GM12878 (cell line): ENCODE results near the gene FKBP15. TPM values are rescaled to one million over a fixed set of nuclear protein-coding genes. Genes with fewer than 3 reads are reported as not detected.

ENCODE experiments used
- ATAC-seq: fragments of 200-7000 bp; cut with Tn5 transposase; 3 replicates; pipeline ENCODE4 v1.9.1; 2020; ENCODE audit warnings: mild to moderate bottlenecking, moderate library complexity
- BruUV-seq: library from RNA; stranded (reverse); fragments of 400-500 nt; replicated peaks from 2 replicates; lab custom pipeline; 2021; lab: Mats Ljungman, UMichigan
- CTCF ChIA-PET: fragments of 300-600 bp; sonication (Branson Sonifier 250); formaldehyde crosslinking; extraction: SDS; loops from one replicate; lab custom pipeline; 2021; ENCODE audit warnings: inconsistent platforms; lab: Yijun Ruan, JAX
- POLR2A ChIA-PET: fragments of 350-600 bp; formaldehyde crosslinking; extraction: SDS; loops from one replicate; lab custom pipeline; 2021; ENCODE audit warnings: inconsistent platforms; lab: Charles Lee
- RAD21 ChIA-PET: fragments of 300-600 bp; sonication (Branson Sonifier 250); formaldehyde crosslinking; loops from one replicate; lab custom pipeline; 2023; ENCODE audit warnings: antibody characterized with exemption; ENCODE audit not compliant: unreplicated experiment; lab: Charles Lee
- SMC1A ChIA-PET: fragments of 300-600 bp; sonication (Branson Sonifier 250); formaldehyde crosslinking; loops from one replicate; lab custom pipeline; 2023; ENCODE audit not compliant: unreplicated experiment, uncharacterized antibody; lab: Charles Lee
- DNase-seq: peaks from one replicate; pipeline ENCODE4 v3.0.0-alpha.2; 2011; ENCODE audit warnings: low read depth, low spot score
- FAIRE-seq: peaks from 3 replicates; lab custom pipeline; 2011; peaks lifted over from hg19 to GRCh38; lab: Jason Lieb, UNC
- H2AFZ ChIP-seq: 2 replicates; pipeline ENCODE4 v1.6.0; 2011; ENCODE audit warnings: low read depth, low read length, control low read depth; ENCODE audit not compliant: control insufficient read depth
- H3K27ac ChIP-seq: 2 replicates; pipeline ENCODE4 v1.5.1; 2011; ENCODE audit warnings: control low read depth; ENCODE audit not compliant: control insufficient read depth, insufficient read depth
- H3K27me3 ChIP-seq, 2 experiments: replicated peaks in 1 of 2; 2 replicates each; pipeline versions ENCODE4 v1.6.0 to v1.6.1; 2011; ENCODE audit warnings: low read length in 1 of 2; ENCODE audit not compliant: control insufficient read depth in 2 of 2, insufficient read depth in 2 of 2
- H3K36me3 ChIP-seq, 2 experiments: 2 replicates each; pipeline ENCODE4 v1.5.1; 2011; ENCODE audit warnings: low read length in 1 of 2; ENCODE audit not compliant: control insufficient read depth in 2 of 2, insufficient read depth in 2 of 2
- H3K4me1 ChIP-seq: 2 replicates; pipeline ENCODE4 v1.6.1; 2011; ENCODE audit warnings: mild to moderate bottlenecking, low read length, moderate library complexity, mixed read lengths; ENCODE audit not compliant: control insufficient read depth, insufficient read depth
- H3K4me2 ChIP-seq: 2 replicates; pipeline ENCODE4 v1.6.0; 2011; ENCODE audit warnings: control low read depth; ENCODE audit not compliant: control insufficient read depth, insufficient read depth
- H3K4me3 ChIP-seq: fragments of 200-600 bp; sonication (generic); 2 replicates; pipeline ENCODE4 v1.5.1; 2016
- H3K79me2 ChIP-seq: 2 replicates; pipeline ENCODE4 v1.6.0; 2011; ENCODE audit warnings: low read length; ENCODE audit not compliant: control insufficient read depth, insufficient read depth
- H3K9ac ChIP-seq: 2 replicates; pipeline ENCODE4 v1.8.0; 2011; ENCODE audit warnings: low read length, control low read depth, mixed read lengths; ENCODE audit not compliant: control insufficient read depth, insufficient read depth
- H3K9me3 ChIP-seq: replicated peaks from 3 replicates; pipeline ENCODE4 v1.5.1; 2011; ENCODE audit warnings: mild to moderate bottlenecking, low read length; ENCODE audit not compliant: control insufficient read depth, insufficient read depth
- H4K20me1 ChIP-seq: 2 replicates; pipeline ENCODE4 v1.6.0; 2011; ENCODE audit not compliant: control insufficient read depth, insufficient read depth
- CREB1 ChIP-seq: IDR thresholded peaks from 2 replicates; pipeline ENCODE4 v1.6.1; 2012; ENCODE audit warnings: low read depth, mild to moderate bottlenecking, inconsistent platforms
- CTCF ChIP-seq, 3 experiments: IDR thresholded peaks in 2 of 3; conservative IDR thresholded peaks in 1 of 3; 2 replicates each; pipeline ENCODE4 v1.5.1; 2011; ENCODE audit warnings: low read depth in 3 of 3, low read length in 3 of 3, mild to moderate bottlenecking in 3 of 3, control low read depth in 2 of 3, moderate library complexity in 2 of 3, inconsistent platforms in 1 of 3, mixed read lengths in 1 of 3; ENCODE audit not compliant: control insufficient read depth in 2 of 3, insufficient read depth in 1 of 3; ENCODE audit errors: extremely low read depth in 1 of 3
- ESRRA ChIP-seq: IDR thresholded peaks from 2 replicates; pipeline ENCODE4 v1.6.1; 2012; ENCODE audit warnings: mild to moderate bottlenecking, low read length, improper control_type of control experiment
- EZH2 ChIP-seq: IDR thresholded peaks from 2 replicates; pipeline ENCODE4 v1.6.1; 2012; ENCODE audit warnings: low read depth, mild to moderate bottlenecking, control low read depth, inconsistent platforms, low read length, borderline replicate concordance; ENCODE audit not compliant: control insufficient read depth
- IKZF2 ChIP-seq, 2 experiments: fragments of 450-650 bp; IDR thresholded peaks; 2 replicates each; pipeline ENCODE4 v1.6.1; 2017; ENCODE audit warnings: mild to moderate bottlenecking in 2 of 2, moderate library complexity in 2 of 2
- IRF4 ChIP-seq: IDR thresholded peaks from 2 replicates; pipeline ENCODE4 v1.6.1; 2011; ENCODE audit warnings: low read depth, low read length
- MYC ChIP-seq: IDR thresholded peaks from 2 replicates; pipeline ENCODE4 v1.6.1; 2011; ENCODE audit warnings: mild to moderate bottlenecking, low read length, moderate library complexity, inconsistent platforms; ENCODE audit not compliant: insufficient read depth, insufficient replicate concordance, insufficient read length, severe bottlenecking
- PAX8 ChIP-seq: fragments of 450-650 bp; IDR thresholded peaks from 2 replicates; pipeline ENCODE4 v1.6.1; 2017; ENCODE audit warnings: mild to moderate bottlenecking, moderate library complexity
- RELA ChIP-seq: fragments of 450-650 bp; IDR thresholded peaks from 2 replicates; pipeline ENCODE4 v1.8.0; 2014; ENCODE audit warnings: borderline replicate concordance; ENCODE audit not compliant: partially characterized antibody
- SPI1 ChIP-seq: IDR thresholded peaks from 2 replicates; pipeline ENCODE4 v1.6.1; 2011; ENCODE audit warnings: low read depth, mild to moderate bottlenecking, low read length, moderate library complexity, borderline replicate concordance; ENCODE audit not compliant: insufficient read depth
- YY1 ChIP-seq: IDR thresholded peaks from 2 replicates; pipeline ENCODE4 v1.6.1; 2011; ENCODE audit warnings: low read depth, mild to moderate bottlenecking, low read length
- WGBS: methylation state at CpG from one replicate; pipeline ENCODE4 v1.1.6; 2016; ENCODE audit warnings: low lambda C conversion rate; ENCODE audit not compliant: insufficient replicate concordance, insufficient coverage; ENCODE audit errors: missing lambda C conversion rate; 5-methylcytosine and 5-hydroxymethylcytosine counted together
- in situ Hi-C: fragments of 300-500 bp; cut with MboI; formaldehyde crosslinking; loops from 9 replicates; pipeline ENCODE4 v1.14.3; 2018; ENCODE audit warnings: mixed read lengths
- intact Hi-C: fragments of 100-400 bp; cut with micrococcal nuclease; formaldehyde crosslinking; loops from one replicate; pipeline ENCODE4 v1.14.2; 2022; ENCODE audit not compliant: unreplicated experiment
- polyA plus RNA-seq, 11 experiments: library from polyadenylated mRNA; depleted of rRNA in 4 of 11; unstranded in 6 of 11; stranded (reverse) in 5 of 11; fragments of >200 nt; fragmentation: Nextera tagmentation in 4 of 11; fragmentation: Illumina TruSeq in 1 of 11; extraction: Ambion mirVana in 4 of 11; extraction: Trizol in 1 of 11; gene quantifications; 1 replicate in 1 of 11; 2 replicates in 10 of 11; pipeline versions ENCODE4 v1.2.1 to v1.2.3, GENCODE V29; 2011 to 2016; ENCODE audit warnings: inconsistent platforms in 2 of 11, missing spikeins in 2 of 11, low read depth in 1 of 11
- total RNA-seq, 4 experiments: library from RNA; depleted of rRNA in 3 of 4; stranded (reverse); fragments of >200 nt in 3 of 4; fragmentation: Illumina TruSeq in 1 of 4; extraction: Trizol in 1 of 4; gene quantifications; 2 replicates each; pipeline versions ENCODE4 v1.2.1 to v1.2.3, GENCODE V29; 2013 to 2021
- TF ChIP-seq, protein P1 (sequence below): IDR thresholded peaks from 2 replicates; pipeline ENCODE4 v1.6.1; 2012; ENCODE audit warnings: low read depth, low read length, improper control_type of control experiment
- TF ChIP-seq, protein P2 (sequence below): fragments of 450-650 bp; IDR thresholded peaks from 2 replicates; pipeline ENCODE4 v1.6.1; 2017; ENCODE audit warnings: mild to moderate bottlenecking
- TF ChIP-seq, protein P3 (sequence below): IDR thresholded peaks from 2 replicates; pipeline ENCODE4 v1.6.1; 2011; ENCODE audit warnings: borderline replicate concordance, low read depth, mild to moderate bottlenecking, moderate library complexity, mixed read lengths, low read length; ENCODE audit not compliant: insufficient read depth; ENCODE audit errors: extremely low read length
- TF ChIP-seq, protein P4 (sequence below): fragments of 450-650 bp; IDR thresholded peaks from 2 replicates; pipeline ENCODE4 v1.6.1; 2017; ENCODE audit warnings: low read depth, mild to moderate bottlenecking, moderate library complexity
- TF ChIP-seq, protein P5 (sequence below): IDR thresholded peaks from 2 replicates; pipeline ENCODE4 v1.6.1; 2011; ENCODE audit warnings: low read depth, low read length, improper control_type of control experiment, borderline replicate concordance

FKBP15 gene
- total and polyA plus RNA-seq, 10 of the 15 experiments (the other 5 are each of a cell fraction or from before 2014, with no cell fraction given) = 5.0 to 53.4 (median 21.2) TPM

DNA sequence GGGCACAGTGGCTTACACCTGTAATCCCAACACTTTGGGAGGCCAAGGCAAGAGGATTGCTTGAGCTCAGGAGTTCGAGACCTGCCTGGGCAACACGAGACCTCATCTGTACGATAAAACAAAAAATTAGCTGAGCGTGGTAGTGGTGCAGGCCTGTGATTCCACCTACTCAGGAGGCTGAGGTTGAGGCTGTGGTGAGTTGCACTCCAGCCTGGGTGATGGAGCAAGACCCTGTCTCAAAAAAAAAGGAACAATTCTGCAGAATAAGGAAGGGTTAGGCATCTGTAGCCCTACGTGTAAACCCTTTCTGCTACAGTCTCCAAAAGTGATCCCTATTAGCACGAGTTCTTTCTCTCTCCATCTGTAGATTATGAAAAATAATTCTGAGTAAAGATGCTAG lies 34.4 kb upstream of the FKBP15 start:
- no TSS peak for BruUV-seq
- ChIA-PET POLR2A (no interaction called here), SMC1A (interaction anchor here (1.7 kb wide), 1 partner anchor 66 kb away, joined by 3 read pairs; no protein-coding TSS in a partner anchor), RAD21 (interaction anchor here (1.0 kb wide), 1 partner anchor 18 kb away, joined by 4 read pairs; no protein-coding TSS in a partner anchor), CTCF (no interaction called here)
- WGBS = over 99% methylated on average over 6 of the region's 6 CpGs
- Histone ChIP-seq H3K36me3 (peaks cover 2 to 9% of the 10 kb centered on the region in 2 experiments; a peak in 2 of 4 replicates), H3K27ac (no peak overlapping the region), H3K4me1 (no peaks in the 10 kb centered on the region), H3K27me3 (no peaks in the 10 kb centered on the region), H3K4me3 (no peak overlapping the region), H2AFZ (no peak overlapping the region), H3K9me3 (no peaks in the 10 kb centered on the region), H4K20me1 (no peaks in the 10 kb centered on the region), H3K79me2 (no peaks in the 10 kb centered on the region), H3K4me2 (no peak overlapping the region), H3K9ac (no peak overlapping the region)
- ATAC-seq (no peak), DNase-seq (no peak), FAIRE-seq (no peak)
- in situ Hi-C loops = no loop called here
- intact Hi-C loops = no loop called here
- TF ChIP-seq RELA (no peak), EZH2 (no peak), ESRRA (no peak), PAX8 (no peak), MYC (no peak), YY1 (no peak), CTCF (IDR thresholded peaks at IDR 0.05 in 2 of 3, conservative IDR thresholded peaks at IDR 0.05 in 1 of 3; ENCODE audit: control insufficient read depth in 2 of 3, extremely low read depth in 1 of 3, insufficient read depth in 1 of 3, low read depth in 3 of 3, low read length in 3 of 3) (no peak), IRF4 (no peak), CREB1 (no peak), IKZF2 (IDR thresholded peaks at IDR 0.05) (no peak), SPI1 (no peak)
- TF ChIP-seq, protein P1, sequence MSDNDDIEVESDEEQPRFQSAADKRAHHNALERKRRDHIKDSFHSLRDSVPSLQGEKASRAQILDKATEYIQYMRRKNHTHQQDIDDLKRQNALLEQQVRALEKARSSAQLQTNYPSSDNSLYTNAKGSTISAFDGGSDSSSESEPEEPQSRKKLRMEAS = no peak
- TF ChIP-seq, protein P2, sequence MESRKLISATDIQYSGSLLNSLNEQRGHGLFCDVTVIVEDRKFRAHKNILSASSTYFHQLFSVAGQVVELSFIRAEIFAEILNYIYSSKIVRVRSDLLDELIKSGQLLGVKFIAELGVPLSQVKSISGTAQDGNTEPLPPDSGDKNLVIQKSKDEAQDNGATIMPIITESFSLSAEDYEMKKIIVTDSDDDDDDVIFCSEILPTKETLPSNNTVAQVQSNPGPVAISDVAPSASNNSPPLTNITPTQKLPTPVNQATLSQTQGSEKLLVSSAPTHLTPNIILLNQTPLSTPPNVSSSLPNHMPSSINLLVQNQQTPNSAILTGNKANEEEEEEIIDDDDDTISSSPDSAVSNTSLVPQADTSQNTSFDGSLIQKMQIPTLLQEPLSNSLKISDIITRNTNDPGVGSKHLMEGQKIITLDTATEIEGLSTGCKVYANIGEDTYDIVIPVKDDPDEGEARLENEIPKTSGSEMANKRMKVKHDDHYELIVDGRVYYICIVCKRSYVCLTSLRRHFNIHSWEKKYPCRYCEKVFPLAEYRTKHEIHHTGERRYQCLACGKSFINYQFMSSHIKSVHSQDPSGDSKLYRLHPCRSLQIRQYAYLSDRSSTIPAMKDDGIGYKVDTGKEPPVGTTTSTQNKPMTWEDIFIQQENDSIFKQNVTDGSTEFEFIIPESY = no peak
- TF ChIP-seq, protein P3, sequence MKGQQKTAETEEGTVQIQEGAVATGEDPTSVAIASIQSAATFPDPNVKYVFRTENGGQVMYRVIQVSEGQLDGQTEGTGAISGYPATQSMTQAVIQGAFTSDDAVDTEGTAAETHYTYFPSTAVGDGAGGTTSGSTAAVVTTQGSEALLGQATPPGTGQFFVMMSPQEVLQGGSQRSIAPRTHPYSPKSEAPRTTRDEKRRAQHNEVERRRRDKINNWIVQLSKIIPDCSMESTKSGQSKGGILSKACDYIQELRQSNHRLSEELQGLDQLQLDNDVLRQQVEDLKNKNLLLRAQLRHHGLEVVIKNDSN = no peak
- TF ChIP-seq, protein P4, sequence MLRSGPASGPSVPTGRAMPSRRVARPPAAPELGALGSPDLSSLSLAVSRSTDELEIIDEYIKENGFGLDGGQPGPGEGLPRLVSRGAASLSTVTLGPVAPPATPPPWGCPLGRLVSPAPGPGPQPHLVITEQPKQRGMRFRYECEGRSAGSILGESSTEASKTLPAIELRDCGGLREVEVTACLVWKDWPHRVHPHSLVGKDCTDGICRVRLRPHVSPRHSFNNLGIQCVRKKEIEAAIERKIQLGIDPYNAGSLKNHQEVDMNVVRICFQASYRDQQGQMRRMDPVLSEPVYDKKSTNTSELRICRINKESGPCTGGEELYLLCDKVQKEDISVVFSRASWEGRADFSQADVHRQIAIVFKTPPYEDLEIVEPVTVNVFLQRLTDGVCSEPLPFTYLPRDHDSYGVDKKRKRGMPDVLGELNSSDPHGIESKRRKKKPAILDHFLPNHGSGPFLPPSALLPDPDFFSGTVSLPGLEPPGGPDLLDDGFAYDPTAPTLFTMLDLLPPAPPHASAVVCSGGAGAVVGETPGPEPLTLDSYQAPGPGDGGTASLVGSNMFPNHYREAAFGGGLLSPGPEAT = no peak
- TF ChIP-seq, protein P5, sequence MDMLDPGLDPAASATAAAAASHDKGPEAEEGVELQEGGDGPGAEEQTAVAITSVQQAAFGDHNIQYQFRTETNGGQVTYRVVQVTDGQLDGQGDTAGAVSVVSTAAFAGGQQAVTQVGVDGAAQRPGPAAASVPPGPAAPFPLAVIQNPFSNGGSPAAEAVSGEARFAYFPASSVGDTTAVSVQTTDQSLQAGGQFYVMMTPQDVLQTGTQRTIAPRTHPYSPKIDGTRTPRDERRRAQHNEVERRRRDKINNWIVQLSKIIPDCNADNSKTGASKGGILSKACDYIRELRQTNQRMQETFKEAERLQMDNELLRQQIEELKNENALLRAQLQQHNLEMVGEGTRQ = no peak
